ENCODE data around the gene ITGA4.
A peak's percentile ranks its signal among the peaks of the same experiment; 100 is the strongest.

Gene ITGA4

GRCh38 chr2:181458871-181459270, 1.7 kb downstream of the ITGA4 start:
- DNase-seq, result no peak

DNA sequence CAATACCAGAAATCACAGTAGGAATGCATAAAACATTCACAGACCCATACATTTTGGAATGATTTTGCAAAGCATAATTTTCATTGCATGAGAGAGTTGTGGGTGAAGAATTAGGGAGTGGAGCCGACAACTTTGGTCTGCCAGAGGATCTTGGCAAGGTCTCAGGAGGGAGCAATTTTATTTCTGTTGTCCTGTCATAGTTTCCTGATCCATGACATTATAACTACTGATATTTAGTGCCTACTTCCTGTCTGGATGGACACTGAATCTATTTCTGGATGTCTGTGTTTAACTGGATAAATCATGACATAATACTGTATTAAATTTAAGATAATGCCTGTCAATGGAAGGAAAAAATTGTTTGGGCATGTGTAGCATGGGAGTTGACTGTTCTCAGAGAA, 2.4 kb downstream of the ITGA4 start:
- peak; percentile 65 for DNase-seq

DNA sequence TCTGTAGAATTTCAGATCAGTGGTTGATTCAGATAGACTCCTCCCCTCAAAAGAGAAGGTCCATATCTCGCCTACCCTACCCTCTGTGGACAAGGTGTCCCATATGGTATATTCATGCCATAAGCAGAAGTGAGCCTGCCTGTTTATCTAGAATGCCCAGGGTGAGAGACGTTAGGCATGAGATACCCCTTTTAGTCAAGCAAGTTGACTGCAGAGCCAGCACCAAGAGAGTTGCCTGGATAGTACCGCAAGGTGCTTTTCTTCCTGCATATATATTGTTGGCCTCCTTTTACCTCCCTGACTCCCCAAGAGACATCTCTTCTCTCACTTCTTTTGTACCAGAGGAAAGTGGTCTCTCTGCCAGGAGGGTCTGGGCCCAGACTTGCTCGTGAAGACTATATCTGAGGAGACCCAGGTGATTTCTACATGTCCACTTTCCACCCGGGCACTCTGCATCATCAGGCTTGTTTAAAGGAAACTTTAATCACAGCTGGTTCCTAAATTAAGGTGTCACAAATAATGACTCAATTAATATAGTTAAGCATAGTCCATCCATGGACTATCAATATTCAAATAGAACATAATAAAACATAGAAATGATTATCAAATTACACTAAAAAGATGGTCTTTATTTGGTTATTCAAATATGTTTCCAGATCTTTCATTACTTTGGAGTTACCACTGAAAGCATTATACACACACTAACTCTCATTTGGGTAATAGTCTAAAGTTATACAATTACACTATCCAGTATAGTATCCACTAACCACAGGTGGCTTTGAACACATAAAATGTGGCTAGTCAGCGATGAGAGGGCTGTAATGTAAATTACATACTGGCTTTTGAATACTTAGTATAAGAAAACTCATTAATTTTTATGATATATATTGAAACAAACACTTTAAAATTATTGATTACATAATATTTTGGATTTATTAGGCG, 4.1 kb downstream of the ITGA4 start:
- DNase-seq, result no peak

DNA sequence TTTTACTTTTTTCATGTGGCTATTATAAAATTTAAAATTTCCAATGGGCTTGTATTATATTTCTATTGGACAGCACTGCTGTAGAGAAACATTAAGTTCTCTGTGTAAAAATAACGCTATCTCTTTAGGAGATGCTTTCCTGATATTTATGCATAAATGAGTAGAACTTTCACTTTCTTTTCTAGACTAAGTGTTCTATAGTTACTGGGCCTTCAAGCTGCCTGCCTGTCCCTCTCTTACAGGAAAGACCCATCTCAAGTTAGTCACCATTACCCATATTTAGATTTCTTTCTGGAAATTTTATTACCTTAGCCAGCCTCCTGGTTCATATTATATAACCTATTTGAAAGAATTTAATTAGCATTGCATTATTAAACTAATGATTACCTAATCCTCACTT, 4.8 kb downstream of the ITGA4 start:
- no peak for DNase-seq

GRCh38 chr2:181463588-181463987, 6.4 kb downstream of the ITGA4 start:
- no peak for DNase-seq

DNA sequence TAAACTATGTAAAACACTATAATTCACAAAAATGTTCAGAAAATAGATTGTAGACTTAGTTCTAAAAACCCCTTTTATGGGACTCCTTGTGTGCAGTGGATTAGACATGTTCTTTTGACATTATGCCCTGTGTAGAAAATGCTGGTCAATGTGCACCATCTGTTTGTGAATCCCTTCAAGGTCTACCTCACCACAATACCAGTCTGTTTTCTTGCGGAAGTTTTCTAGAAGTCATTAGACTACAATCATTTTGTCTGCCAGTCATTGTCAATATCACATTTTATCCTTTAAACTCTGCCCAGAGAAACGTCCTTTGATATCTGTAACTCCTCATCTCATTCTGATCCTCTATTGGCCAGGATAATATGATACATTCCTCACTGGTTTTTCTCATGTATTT, 7.8 kb downstream of the ITGA4 start:
- DNase-seq, result no peak

DNA sequence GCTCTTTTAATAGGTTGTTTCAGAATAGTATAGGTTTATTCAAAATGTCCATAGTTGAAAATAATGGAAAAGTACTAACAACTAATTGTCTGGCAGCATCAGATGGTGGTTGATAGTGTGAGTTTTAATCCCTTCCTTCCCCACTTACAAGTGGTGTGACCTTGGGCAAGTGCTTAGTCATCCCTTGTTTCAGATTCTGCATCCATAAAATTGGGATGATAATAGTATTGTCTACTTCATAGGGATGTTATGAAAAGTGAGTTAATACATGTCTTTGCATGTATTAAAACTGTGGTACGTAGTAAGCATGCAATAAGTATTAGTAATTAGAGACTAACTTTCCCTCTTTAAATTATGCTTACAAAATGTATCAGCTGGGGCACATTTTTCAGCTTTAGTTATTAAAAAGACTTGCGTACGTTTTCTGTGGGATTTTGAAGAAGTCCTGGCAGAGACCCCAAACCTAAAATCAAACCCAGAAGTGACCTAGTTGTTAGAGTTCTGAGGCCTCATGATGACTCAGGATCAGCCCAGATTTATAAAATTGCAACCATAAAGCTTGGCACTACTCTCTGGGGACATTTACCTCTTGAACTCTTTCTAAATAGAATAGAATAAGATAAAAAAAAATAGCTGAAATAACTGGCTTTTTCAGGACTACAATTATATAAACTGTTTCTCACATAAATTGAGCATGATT, 8.6 kb downstream of the ITGA4 start:
- peak; percentile 90 for DNase-seq

DNA sequence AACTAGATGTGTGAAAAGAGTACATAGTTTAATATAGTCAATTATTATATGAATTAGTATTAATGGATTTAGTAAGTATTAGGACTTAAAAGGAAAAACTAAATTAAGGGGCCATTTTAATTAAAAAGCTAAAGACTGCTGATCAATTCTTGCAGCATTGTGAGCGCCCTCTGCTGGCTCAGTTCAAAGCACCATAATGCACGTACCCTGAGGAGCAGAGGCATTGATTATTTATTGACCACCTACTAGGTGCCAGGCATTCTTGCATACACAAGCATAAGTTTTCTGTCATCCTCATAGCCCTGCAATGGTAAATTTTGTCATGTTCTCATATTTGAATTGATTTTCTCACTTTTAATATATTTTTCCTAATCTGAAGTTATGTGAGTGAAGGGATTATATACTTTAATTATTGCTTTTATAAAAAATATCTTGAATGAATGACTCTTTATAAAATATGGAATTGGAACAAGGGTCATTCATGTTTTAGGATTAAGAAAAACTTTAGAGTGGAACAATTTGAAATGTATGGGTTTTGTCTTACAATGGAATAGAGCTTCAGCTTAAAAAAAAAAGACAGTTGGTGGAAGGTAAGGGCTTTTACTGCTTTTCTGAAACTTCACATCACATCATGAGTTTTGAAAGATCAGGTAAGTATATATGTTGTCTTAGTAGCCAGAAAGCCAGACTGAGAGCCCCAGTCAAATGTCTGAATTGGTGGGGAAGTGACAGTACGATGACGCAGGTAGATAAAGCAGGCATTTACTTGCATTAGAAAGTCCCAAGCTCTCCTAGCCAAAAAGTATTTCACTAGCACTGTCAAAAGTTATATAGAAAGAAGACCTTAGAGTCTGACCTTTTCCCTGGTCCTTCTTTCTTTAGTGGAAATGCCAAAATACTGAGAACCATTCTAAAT, 9.7 kb downstream of the ITGA4 start:
- peak; percentile 48 for DNase-seq

GRCh38 chr2:181467966-181468707, 11.0 kb downstream of the ITGA4 start:
- DNase-seq, result no peak

GRCh38 chr2:181468811-181469210, 11.6 kb downstream of the ITGA4 start:
- peak; percentile 64 for DNase-seq

GRCh38 chr2:181471226-181471625, 14.0 kb downstream of the ITGA4 start:
- DNase-seq, result no peak

DNA sequence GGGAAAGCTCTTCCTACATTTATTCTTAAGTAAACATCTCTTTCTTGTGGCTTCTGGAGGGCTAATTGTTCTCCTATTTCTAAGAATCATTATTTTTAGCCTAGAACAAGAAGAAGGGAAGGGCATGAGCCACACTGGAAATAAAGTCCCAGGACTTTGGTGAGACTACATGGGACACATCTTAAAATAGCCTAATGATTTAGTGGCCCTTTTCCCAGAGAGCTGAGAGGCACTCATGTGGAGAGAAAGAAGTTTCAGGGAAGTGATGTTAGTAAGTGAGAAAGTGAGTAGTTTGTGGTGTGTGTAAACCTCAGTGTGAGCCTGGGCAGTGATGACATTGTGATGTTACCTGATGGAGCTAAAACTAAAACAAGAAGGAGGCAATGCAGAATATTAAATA, 14.6 kb downstream of the ITGA4 start:
- no peak for DNase-seq

DNA sequence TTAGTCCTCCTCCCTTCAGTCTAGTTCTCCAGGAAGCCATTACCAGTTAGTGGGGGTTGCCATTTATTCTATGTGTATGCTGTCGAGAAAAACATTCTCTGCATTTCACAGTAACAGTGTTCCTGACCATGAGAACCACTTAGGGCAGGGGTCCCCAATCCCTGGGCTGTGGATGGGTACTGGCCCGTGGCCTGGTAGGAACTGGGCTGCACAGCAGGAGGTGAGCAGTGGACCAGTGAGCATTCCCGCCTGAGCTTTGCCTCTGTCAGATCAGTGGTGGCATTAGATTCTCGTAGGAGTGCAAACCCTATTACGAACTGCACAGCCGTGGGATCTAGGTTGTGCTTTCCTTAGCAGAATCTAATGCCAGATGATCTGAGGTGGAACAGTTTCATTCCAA, 15.8 kb downstream of the ITGA4 start:
- DNase-seq, result no peak

DNA sequence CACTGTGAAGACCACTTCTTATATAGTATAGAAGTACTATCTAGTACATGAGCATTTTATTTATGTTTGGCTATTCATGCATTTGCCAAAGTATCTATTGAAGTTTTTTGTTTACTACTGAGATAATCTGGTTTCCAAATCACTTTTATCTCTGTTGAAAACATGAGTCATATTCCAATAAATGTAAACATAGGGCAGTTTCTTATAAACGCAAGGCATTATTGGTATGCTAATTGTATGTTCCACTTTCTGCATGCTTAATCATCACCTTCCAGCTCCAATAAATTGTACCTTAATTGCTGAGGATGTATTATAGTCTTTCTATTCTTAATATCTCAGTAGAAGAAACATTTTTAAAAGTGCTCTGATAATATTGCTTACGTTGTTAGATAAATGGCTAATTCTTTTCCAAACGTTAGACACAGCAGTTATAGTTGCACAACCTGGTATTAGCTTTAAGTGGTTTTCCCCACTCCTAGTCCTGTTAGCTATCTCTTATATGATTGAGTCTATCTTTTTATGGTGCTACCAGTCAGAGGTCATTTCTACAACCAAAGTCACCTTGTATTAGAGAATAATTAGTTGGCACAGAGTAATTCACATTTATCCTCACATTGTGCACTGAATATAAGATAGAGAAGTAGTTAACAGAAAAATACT, 17.2 kb downstream of the ITGA4 start:
- no peak for DNase-seq

DNA sequence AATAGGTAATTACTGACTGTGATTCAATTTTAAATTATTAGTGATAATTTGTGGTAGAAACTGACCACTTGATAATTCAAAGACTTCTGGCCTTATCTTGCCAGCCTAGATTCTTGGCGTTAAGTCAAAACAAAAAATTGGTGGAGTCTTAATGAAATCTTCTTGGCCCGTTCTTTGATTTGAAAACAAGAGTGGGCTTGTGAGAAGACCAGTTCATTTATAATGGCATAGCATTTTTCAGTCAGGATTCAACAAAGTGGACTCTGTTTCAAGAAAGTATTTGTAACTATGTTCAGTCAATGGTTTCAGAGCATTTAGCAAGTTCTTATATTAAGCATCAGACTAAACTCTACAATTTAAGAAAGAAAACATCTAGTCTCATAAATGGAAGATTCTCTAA, 26.0 kb downstream of the ITGA4 start:
- no peak for DNase-seq

- DNase-seq, result no peak
Measured at GRCh38 chr2:181483876-181484275, 26.7 kb downstream of the ITGA4 start.

- no peak for DNase-seq
Measured at GRCh38 chr2:181484851-181485637, 27.9 kb downstream of the ITGA4 start.

- no peak for DNase-seq
Measured at GRCh38 chr2:181485638-181485946, 28.4 kb downstream of the ITGA4 start.

DNA sequence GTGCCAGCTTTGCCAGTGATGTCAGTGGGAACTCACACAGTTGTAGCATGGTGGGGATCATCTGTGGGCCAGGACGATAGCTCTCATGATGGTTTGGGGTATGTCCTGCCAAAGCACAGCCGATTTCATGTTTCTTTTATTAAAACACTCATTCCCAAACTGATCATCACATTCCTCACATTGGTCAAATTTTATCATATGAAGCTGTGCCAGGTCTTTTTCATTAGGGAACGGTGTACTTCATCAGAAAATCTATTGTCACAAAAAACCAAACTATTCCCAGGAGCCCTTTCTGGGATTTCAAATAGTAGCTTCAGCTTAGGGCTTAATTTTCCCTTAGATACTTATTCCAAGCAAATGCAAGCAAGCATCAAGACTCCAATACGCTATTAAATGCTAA, 42.0 kb downstream of the ITGA4 start:
- DNase-seq, result no peak

DNA sequence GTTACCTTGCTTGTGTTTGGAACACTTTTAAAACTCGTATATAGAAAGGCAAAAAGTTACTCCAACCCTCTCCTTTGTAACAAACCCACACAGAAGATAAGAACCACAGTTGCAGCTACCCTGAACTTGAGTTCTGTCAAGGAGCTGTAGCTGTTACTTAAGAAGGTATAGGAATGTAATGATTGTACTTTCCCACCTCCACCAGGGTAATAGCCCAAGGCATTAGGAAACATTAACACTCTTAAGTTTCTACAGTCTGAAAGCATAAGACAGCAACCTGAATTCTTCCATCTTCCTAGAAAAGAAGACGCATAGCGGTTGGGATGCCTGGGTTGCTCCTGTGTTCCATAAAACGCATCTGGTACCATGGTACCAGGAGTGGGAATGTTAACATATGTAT, 43.0 kb downstream of the ITGA4 start:
- DNase-seq, result no peak

DNA sequence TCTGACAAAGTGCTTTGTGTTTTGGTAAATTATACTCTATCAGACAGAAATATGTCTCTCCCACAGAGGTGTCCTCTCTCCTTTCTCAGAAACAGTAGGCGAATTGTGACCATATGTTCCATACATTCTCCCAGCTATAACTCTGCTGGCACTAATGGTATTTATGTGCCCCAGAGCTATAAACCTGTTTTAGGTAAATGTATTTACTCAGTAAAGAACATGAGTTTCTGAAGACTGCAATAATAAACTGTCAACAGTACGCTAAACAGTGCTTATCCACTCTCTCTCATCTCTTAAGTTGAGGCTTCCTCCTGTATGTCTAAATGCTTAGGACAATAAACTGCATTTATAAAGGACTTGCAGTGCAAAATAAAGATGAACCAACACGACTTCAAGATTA, 58.5 kb downstream of the ITGA4 start:
- no peak for DNase-seq
